Measurements from ENCODE around the gene VPREB3.

VPREB3 gene

GRCh38 chr22:23754220-23754919 lies at the start of gene VPREB3:
Gene VPREB3 (minus strand): TSS chr22:23754425. CDS start chr22:23754363, 62 bp downstream.
- DNase-seq (ENCODE audit: low read depth in 1 of 2, low spot score in 1 of 2) = no peak

GRCh38 chr22:23803001-23803819 lies 49.0 kb upstream of the VPREB3 start:
- no peak for DNase-seq (ENCODE audit: low read depth in 1 of 2, low spot score in 1 of 2)

- DNase-seq (ENCODE audit: low read depth in 1 of 2, low spot score in 1 of 2) = no peak
Measured at GRCh38 chr22:23801886-23802377, 47.7 kb upstream of the VPREB3 start.

GRCh38 chr22:23801238-23801821 lies 47.1 kb upstream of the VPREB3 start:
- DNase-seq (ENCODE audit: low read depth in 1 of 2, low spot score in 1 of 2) = no peak

- DNase-seq (ENCODE audit: low read depth in 1 of 2, low spot score in 1 of 2) = no peak
Measured at GRCh38 chr22:23800297-23801237, 46.3 kb upstream of the VPREB3 start.

GRCh38 chr22:23796461-23796860 lies 42.2 kb upstream of the VPREB3 start:
- no peak for DNase-seq (ENCODE audit: low read depth in 1 of 2, low spot score in 1 of 2)

- DNase-seq (ENCODE audit: low read depth in 1 of 2, low spot score in 1 of 2) = no peak
Measured at GRCh38 chr22:23793326-23793725, 39.1 kb upstream of the VPREB3 start.

- DNase-seq (ENCODE audit: low read depth in 1 of 2, low spot score in 1 of 2) = no peak
Measured at GRCh38 chr22:23791738-23792645, 37.8 kb upstream of the VPREB3 start.

- DNase-seq (ENCODE audit: low read depth in 1 of 2, low spot score in 1 of 2) = no peak
Measured at GRCh38 chr22:23790819-23791737, 36.9 kb upstream of the VPREB3 start.

GRCh38 chr22:23789638-23790037 lies 35.4 kb upstream of the VPREB3 start:
- no peak for DNase-seq (ENCODE audit: low read depth in 1 of 2, low spot score in 1 of 2)

- DNase-seq (ENCODE audit: low read depth in 1 of 2, low spot score in 1 of 2) = no peak
Measured at GRCh38 chr22:23789121-23789520, 34.9 kb upstream of the VPREB3 start.

- DNase-seq (ENCODE audit: low read depth in 1 of 2, low spot score in 1 of 2) = no peak
Measured at GRCh38 chr22:23787910-23788309, 33.7 kb upstream of the VPREB3 start.

GRCh38 chr22:23787600-23787896 lies 33.3 kb upstream of the VPREB3 start:
- DNase-seq (ENCODE audit: low read depth in 1 of 2, low spot score in 1 of 2) = no peak

GRCh38 chr22:23786752-23787599 lies 32.8 kb upstream of the VPREB3 start, which contains the start of gene SMARCB1:
Gene SMARCB1 (plus strand): TSS chr22:23786966. CDS start chr22:23787170, 204 bp downstream.
- peak; percentile 85 to 90 for DNase-seq (ENCODE audit: low read depth in 1 of 2, low spot score in 1 of 2)

- no peak for DNase-seq (ENCODE audit: low read depth in 1 of 2, low spot score in 1 of 2)
Measured at GRCh38 chr22:23786261-23786710, 32.1 kb upstream of the VPREB3 start.

- no peak for DNase-seq (ENCODE audit: low read depth in 1 of 2, low spot score in 1 of 2)
Measured at GRCh38 chr22:23784215-23784732, 30.0 kb upstream of the VPREB3 start.
